Measurements from ENCODE around the gene MYL10. TPM values are rescaled to one million over a fixed set of nuclear protein-coding genes. Genes with fewer than 3 reads are reported as not detected.

The MYL10 gene
- total RNA-seq, 2 donors from 2014 or later: not detected

DNA sequence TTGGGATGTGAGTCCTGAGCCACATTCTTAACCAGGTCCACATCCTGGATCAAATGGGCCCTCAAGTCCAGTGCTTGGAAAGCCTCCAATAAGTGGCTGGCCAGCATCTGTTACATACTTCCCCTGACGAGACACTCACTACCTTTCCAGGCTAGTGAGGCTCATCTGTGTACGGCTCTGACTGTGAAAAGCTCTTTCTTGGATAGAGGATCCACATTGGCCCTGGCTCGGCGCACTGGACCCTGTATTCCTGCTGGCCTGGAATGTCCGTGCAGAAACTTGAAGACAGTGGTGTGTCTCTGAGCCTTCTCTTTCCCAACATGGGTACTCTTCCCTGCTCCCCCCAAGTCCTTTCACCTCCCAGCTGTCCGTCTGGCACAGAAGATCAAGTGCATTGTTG lies 35.5 kb downstream of the MYL10 start:
- DNase-seq (ENCODE audit: low spot score) (no peak), ATAC-seq (ENCODE audit: insufficient number of reproducible peaks, low FRiP score, low read depth) (no peak)
- Histone ChIP-seq H3K27me3 (replicated peaks; ENCODE audit: insufficient read depth) (no peaks in the 10 kb centered on the region), H3K4me1 (ENCODE audit: control insufficient read depth in 1 of 2, low read depth in 2 of 2) (no peaks in the 10 kb centered on the region), H3K27ac (no peak overlapping the region), H3K9me3 (no peaks in the 10 kb centered on the region), H3K36me3 (no peaks in the 10 kb centered on the region), H3K4me3 (no peak overlapping the region)
- no peak for TF ChIP-seq CTCF (IDR thresholded peaks at IDR 0.05)

GRCh38 chr7:101591504-101591903 lies 37.6 kb downstream of the MYL10 start:
- Histone ChIP-seq H3K4me1 (ENCODE audit: control insufficient read depth in 1 of 2, low read depth in 2 of 2) (no peaks in the 10 kb centered on the region), H3K36me3 (no peaks in the 10 kb centered on the region), H3K4me3 (no peak overlapping the region), H3K27ac (no peak overlapping the region), H3K9me3 (no peaks in the 10 kb centered on the region), H3K27me3 (replicated peaks; ENCODE audit: insufficient read depth) (no peaks in the 10 kb centered on the region)
- DNase-seq (ENCODE audit: low spot score): no peak
- TF ChIP-seq CTCF (IDR thresholded peaks at IDR 0.05): no peak
- ATAC-seq (ENCODE audit: insufficient number of reproducible peaks, low FRiP score, low read depth): no peak

GRCh38 chr7:101590663-101591435 lies 38.2 kb downstream of the MYL10 start:
- Histone ChIP-seq H3K27ac (no peak overlapping the region), H3K4me3 (no peak overlapping the region), H3K36me3 (no peaks in the 10 kb centered on the region), H3K27me3 (replicated peaks; ENCODE audit: insufficient read depth) (no peaks in the 10 kb centered on the region), H3K9me3 (no peaks in the 10 kb centered on the region), H3K4me1 (ENCODE audit: control insufficient read depth in 1 of 2, low read depth in 2 of 2) (no peaks in the 10 kb centered on the region)
- DNase-seq (ENCODE audit: low spot score) (no peak), ATAC-seq (ENCODE audit: insufficient number of reproducible peaks, low FRiP score, low read depth) (no peak)
- no peak for TF ChIP-seq CTCF (IDR thresholded peaks at IDR 0.05)

GRCh38 chr7:101589976-101590662 lies 39.0 kb downstream of the MYL10 start:
- no peak for ATAC-seq (ENCODE audit: insufficient number of reproducible peaks, low FRiP score, low read depth)
- H3K9me3 ChIP-seq: no peaks in the 10 kb centered on the region
- no peak overlapping the region for H3K4me3 ChIP-seq
- H3K27me3 ChIP-seq (replicated peaks; ENCODE audit: insufficient read depth): no peaks in the 10 kb centered on the region
- DNase-seq (ENCODE audit: low spot score): no peak
- H3K27ac ChIP-seq: no peak overlapping the region
- TF ChIP-seq CTCF (IDR thresholded peaks at IDR 0.05): no peak
- H3K36me3 ChIP-seq: no peaks in the 10 kb centered on the region
- no peaks in the 10 kb centered on the region for H3K4me1 ChIP-seq (ENCODE audit: control insufficient read depth in 1 of 2, low read depth in 2 of 2)

GRCh38 chr7:101589052-101589451 lies 40.0 kb downstream of the MYL10 start:
- H3K4me3 ChIP-seq: no peak overlapping the region
- no peak overlapping the region for H3K27ac ChIP-seq
- no peak for ATAC-seq (ENCODE audit: insufficient number of reproducible peaks, low FRiP score, low read depth)
- H3K27me3 ChIP-seq (replicated peaks; ENCODE audit: insufficient read depth): no peaks in the 10 kb centered on the region
- DNase-seq (ENCODE audit: low spot score): no peak
- H3K9me3 ChIP-seq: no peaks in the 10 kb centered on the region
- no peaks in the 10 kb centered on the region for H3K36me3 ChIP-seq
- no peak for TF ChIP-seq CTCF (IDR thresholded peaks at IDR 0.05)
- no peaks in the 10 kb centered on the region for H3K4me1 ChIP-seq (ENCODE audit: control insufficient read depth in 1 of 2, low read depth in 2 of 2)
